CD4-positive, alpha-beta T cell treated with Interleukin-4 for 1 hour (primary cell): ENCODE data around the gene NDOR1.

Experiments used
- DNase-seq, 2 donors: peaks; one replicate each; pipeline ENCODE4 v3.0.0-alpha.2; 2020 to 2022

Gene NDOR1

DNA sequence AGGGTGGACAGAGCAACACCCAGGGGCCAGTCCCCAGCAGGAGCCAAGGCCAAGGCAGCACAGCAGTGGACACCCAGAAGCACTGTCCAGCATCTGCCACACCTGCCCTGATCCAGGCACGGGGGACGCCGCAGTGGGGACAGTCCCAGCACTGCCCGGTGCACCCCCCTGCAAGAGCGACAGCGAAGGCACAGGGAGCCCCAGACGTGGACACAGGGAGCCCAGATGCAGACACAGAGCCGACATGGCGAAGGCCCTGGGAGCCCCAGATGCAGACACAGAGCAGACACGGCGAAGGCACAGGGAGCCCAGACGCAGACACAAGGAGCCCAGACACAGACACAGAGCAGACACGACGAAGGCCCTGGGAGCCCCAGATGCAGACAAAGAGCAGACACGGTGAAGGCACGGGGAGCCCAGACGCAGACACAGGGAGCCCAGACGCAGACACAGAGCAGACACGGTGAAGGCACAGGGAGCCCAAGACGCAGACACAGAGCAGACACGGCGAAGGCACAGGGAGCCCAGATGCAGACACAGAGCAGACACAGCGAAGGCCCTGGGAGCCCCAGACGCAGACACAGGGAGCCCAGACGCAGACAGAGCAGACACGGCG is 21.4 kb upstream of the NDOR1 start:
- DNase-seq: no peak

DNA sequence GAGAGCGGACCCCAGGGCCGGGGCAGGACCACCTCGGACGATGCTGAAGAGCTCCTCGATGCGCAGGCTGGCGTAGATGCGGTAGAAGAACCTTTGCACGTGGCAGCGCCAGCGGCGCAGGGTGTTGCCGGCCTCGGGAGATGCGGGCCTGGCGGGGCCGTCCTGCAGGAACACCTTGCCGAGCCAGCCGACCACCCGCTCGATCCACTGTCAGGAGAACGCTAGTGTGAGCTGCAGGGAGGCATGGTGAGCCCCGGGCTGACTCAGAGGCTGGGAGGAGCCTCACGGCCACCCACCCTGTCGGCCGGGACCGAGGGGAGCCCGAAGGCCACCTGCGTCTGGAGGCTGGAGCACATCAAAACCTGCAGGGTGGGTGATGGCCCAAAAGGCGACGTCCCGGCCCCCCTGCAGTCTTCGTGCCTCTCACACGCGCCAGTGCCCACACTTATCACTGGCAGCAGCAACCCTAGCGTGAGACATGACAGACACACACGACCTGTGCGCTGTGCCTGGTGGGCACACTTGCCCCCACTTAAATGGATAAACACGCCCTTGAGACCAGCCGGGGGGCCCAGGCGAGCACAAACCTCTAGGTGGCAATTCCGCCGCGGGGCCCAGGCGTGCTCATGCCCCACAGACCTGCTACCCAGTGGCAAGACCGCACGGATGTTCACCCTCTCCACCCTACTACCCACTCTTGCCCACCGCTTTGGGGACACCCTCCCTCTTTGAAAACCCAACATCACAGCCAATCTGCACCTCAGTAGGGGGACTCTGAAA is 20.4 kb upstream of the NDOR1 start:
- no peak for DNase-seq

DNA sequence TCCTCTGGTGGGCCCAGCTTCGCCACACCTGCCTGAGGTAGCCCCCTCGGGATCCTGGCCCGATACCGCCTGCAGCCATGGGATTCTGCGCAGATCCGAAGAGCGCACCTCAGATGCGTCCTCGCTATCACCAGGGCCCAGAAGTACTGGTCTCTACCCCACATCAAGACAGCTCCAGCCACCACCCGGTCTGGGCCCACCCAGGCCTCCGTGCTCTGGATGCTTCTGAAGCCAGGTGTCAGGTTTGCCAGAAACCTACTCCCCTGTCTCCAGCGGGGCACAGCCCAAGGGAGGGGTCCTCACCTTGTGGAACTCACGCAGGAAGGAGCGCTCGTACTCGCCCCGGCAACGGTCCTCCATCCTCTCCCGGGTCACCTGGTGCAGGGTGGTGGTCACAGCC is 19.6 kb upstream of the NDOR1 start:
- no peak for DNase-seq

DNA sequence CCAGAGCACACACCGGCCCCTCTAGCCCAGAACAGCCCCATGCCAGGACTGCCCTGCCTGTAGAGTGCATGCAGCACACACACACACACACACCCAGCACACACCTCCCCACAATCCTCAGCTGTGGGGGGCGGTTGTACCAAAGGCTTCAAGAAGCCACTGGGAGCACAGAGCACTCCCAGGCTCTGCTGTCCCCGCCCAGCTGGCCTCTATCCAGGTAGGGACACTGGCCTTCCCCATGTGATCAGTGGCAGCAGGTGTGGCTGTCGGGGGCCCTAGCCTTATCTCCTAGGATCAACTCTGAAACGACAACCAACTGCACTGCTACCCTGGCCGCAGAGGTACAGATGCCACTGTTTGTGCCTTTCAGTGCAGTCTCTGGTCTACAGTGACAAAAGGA is 19.1 kb upstream of the NDOR1 start:
- no peak for DNase-seq

DNA sequence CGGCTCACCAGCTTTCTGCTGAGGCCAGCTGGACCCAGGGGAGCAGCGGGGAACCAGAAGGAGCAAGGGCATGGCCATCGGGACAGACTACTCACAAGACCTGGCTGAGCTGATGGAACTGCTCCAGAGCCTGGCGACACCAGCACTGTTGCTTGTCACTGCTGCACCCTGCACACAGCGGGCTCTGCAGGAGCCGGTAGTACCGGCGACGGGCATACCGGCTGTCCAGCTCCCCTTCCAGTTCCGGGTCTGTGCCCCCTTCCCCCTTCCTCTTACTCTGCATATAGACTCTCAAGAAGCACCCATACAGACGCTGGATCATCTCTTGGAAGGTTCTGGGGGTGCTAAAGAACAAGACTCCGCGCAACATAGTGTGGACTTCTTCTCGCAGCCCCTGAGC is 18.1 kb upstream of the NDOR1 start:
- DNase-seq: no peak

DNA sequence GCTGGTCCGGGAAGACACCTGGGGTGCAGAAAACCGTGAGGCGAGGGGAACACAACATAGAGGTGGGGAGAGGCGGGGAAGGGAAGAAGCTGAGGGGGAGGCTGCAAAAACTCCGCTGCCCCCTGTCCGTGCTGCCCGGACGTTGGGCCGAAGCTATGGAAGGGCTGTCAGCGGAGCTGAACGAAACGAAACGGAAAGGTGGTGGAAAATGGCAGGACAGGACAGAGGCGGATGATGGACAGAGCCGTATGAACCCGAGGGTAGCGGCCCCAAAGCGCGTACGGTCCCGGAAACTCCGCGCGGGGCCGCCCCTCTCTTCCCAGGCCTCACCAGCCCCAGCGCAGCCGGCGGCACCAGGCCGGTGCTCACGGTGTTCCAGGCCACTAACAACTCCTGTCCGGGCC is 17.4 kb upstream of the NDOR1 start:
- no peak for DNase-seq

DNA sequence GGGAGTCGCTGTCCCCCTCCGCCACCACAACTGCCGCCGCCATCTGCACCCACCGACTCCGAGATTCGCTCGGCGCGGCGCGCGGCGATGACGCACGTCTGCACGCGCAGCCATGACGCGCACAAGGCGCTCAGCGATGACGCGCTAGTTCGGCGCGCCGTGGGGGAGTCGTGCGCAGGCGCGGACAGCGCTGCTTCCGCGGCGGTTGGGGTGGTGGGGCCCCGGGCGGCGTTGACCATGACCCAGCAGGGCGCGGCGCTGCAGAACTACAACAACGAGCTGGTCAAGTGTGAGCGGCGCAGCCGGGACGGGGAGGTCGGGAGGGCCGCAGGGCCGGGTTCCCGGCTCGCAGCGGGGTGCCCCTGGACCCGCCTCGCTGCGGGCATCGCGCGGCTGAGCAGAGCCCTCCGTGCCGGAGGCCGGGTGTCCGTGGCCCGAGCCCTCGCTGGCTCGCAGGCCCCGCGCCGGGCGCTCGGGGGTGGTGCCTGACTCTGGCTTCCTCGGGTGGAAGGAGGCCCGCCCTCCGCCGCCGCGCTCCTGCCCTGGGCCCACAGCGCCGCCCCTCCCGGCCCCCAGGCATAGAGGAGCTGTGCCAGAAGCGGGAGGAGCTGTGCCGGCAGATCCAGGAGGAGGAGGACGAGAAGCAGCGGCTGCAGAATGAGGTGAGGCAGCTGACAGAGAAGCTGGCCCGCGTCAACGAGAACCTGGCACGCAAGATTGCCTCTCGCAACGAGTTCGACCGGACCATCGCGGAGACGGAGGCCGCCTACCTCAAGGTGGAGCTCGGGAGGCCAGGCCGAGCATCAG is 16.8 kb upstream of the NDOR1 start, which contains the start of the genes ANAPC2 and SSNA1:
ANAPC2 (minus strand) TSS at position 71 of the 807 bp plus-strand sequence; CDS start at position 43, 28 bp downstream.
SSNA1 (plus strand) TSS at position 187 of the 807 bp plus-strand sequence; CDS start at position 238, 51 bp downstream.
- DNase-seq: peak; percentile 92 to 93

DNA sequence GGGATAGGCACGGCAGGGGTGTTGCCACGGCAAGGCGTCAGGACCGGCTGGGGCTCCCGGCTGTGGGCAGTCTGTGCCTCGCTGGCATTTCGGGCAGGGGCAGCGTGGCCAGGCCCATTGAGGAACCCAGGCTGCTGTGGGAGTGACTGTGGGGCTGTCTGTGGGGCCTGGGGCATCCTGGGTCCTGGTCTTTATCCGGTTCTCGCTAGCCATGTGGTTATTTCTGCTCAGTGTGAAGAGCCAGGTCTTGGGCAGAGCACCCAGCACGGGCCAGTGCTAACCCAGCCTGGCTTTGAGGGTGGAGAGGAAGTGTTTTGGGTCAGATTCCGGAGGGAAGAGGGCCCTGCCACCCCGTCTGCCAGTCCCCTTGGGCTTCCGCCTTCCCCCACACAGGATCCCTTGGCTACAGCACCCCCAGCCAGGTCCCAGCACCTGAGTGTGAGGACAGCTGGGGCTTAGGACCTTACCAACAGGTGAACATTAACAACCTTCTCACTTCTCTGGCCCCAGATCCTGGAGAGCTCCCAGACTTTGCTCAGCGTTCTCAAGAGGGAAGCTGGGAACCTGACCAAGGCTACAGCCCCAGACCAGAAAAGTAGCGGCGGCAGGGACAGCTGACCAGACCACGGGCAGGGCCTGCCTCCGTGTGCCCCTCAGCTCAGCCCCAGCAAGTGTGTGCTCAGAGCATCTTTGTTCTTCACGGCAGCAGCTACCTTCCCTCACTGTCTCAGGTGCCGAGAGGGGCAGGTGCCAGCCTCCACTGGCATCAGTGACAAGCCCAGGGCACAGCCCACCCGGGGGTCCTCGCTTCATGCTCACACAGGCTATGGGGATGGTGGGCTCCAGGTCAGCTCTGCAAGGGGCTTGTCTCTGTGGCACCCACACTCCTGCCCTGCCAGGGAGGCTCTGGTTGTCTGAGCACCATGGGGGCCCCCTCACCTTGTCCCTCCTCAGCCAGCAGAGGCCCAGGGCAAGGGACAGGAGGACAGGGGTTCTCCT is 15.9 kb upstream of the NDOR1 start:
- no peak for DNase-seq

DNA sequence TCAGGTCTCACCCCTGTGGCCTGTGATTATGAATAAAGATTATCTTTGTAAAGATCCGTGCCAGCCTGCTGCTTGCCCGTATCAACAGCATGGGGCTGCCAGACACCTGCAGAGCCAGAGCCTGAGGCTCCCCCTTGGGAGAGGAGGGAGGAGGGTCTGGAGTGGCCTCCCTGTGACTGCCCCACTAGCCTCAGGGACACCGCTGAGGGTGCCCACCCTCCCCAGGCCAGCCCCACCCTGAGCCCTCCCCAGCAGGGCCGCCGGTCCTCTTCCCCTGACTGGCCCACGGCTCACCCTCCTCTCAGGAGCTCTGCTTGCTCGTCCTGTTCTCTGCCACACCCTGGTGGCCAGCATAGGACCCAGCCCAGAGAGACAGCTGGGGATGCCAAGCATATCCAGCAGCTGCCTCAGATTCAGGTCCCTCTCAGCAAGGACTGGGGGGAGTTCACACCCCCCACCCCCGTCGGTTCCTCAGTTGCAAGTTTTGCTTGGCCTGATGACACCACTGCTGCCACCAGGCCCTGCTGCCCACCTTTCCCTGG is 15.1 kb upstream of the NDOR1 start:
- DNase-seq: no peak

DNA sequence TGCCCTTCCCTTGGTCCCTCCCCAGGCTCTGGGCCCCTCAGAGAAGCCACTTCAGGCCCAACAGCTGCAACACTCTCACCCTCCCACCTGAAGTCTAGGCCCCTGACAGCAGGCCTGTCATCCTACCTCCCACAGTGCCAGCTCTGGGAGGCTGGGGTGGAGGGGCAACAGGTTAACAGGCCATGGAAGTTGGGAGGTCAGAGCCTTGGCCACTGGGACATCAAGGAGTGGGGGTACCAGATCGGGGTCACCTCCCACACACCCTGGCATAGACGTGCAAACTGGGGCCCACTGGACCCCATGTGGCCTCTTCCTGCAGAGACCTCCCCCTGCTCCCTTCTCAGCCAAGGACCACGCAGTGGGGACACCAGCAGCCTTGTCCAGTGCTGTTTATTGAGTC is 14.3 kb upstream of the NDOR1 start:
- no peak for DNase-seq

DNA sequence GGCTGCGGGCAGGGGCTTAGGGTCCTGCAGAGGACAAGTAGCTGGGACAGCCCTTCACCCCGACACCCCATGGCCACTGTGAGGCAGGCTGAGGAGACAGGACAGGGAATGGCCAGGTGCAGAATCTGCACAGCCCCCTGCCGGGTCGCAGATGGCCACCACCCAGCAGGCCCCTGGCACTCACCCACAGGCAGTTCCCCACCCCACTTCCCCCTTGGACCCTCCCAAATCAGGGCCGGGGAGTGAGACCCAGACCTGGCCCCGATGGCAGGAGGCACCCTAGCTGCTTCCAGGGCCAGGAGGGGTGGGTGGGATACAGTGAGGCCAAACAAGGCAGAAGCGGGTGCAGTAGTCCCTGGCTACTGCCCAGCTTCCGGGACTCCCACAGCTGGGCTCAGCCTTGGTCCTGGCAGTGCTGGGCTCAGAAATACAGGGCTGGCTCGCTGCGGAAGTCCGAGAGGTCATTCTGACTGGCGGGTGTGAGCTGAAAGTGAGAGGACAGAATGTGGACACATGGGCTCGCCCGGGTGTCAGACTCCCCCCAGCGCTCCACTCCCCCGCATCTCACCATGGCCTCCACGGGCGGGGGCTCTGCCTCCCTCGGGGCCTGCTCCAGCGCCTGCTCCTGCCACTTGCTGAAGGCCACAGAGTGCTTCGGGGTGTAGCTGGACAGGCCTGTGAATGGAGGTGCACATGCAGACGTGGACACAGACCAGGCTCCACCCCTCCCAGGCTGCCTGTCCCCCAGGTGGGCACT is 13.6 kb upstream of the NDOR1 start:
- no peak for DNase-seq

DNA sequence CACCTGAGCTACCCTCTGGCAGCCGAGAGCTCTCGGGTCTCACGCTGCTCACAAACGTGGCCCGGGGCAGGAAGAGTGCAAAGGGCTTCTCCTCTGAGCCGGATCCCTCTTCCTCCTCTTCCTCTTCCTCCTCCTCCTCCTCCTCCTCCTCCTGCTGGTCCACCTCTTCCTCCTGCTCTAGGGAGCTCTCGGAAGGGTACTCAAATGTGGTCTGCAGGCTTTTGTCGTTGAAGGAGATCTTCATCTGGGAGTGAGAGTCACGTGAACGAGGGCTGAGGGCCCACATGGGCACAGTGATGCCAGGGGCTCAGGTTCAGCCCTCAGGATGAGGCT is 13.1 kb upstream of the NDOR1 start:
- DNase-seq: no peak

DNA sequence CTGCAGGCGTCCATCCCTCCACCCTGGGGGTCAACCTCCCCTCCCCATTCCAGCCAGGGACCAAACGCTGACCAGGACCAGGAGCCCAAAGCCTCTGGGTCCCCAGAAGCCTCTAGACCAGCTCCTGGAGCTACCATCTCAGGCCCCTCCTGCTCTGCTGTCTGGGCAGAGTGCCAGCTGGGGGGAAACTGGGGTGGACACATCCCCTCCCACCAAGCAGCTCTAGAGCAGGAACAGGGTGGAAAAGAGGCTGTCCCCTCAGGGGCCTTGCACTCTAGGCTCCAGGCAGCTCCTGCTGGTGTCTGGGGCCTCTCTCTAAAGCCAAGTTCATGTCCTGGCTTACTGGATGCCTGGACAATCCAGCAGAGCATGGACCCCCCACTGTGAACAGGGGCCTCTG is 12.6 kb upstream of the NDOR1 start:
- no peak for DNase-seq

DNA sequence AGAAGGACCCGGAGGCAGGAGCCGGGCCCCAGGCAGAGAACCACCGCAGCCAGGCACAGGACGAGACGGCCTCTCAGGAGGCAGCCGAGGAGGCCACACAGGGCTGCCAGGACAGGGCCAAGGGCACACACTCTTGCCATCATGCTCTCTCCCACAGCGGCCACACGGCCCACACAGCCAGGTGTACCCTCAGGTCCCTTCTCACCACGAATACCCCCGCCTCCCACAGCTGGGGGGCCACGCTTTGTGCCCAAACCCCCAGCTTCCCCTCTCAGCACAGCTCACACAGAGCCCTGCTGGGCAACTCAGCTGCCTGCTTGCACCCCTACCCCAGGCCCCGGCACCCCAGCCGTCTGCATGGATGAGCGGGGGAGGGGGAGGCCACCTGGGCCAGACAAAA is 11.7 kb upstream of the NDOR1 start:
- no peak for DNase-seq

DNA sequence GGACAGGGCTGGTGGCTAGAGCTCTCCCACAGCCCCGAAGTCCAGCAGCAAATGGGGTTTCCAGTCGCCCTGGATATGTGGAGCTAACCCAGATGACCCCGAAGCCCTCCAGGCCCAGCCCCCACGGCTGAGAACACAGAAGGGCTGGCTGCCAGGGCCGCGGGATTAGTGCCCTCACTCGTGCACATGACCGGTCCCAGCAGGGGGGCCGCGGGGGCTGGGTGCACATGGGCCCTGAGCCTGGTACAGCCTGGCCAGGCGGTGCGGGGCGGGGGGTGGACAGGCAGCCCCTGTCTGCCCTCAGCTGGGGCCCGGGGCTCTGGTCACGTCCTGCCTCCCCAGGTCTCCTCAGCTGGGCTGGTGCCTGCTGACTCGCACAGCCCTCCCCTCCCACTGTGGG is 11.1 kb upstream of the NDOR1 start:
- DNase-seq: no peak

DNA sequence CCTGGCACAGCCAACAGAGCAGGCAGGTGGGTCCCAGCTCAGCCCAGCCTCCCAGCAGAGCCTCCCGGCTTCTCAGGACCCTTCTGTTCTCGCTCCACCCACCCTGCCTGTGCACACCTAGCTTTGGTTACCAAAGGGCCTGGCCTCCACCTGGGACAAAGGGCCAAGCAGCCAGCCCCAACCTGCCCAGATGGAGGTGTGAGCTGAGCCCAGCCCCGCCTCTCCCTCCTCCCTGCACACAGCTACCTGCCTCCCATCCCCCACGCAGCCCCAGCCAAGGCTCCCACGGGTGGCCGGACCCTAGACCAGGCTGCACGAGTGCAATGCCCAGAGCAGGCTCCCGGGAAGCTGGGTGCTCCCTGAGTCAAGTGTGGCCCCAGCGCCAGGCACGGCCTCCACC is 10.6 kb upstream of the NDOR1 start:
- DNase-seq: no peak

DNA sequence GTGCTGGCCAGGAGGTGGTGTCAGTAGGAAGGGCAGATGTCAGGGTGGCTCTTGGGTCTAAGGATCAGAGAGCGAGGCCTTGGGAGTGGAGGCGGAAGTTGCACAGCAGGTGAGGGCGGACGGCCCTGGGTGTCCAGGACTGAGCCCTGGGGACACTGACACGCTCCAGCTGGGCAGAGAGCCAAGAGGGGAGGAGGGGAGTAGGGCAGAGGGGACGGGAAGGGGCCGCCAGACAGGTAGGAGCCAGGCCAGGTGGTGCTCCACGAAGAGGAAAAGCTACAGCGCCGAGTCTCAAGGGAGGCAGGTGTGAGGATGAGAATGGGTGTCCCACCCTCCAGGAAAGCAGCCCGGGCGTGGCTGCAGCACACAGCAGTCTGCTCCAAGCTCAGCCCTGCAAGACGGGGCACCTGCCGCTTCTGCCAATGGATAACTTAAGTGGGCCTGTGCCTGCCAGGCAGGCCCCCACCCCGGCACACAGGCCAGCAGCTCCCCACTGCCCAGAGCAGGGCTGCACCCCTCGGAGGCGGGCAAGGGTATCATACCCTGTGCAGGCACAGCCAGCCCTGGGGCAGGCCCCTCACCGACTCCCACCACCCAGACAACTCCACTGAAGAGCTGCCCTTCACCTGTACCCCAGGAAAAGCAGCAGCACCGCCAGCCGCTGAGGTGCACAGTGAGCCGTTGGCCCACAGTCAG is 9.8 kb upstream of the NDOR1 start:
- no peak for DNase-seq

DNA sequence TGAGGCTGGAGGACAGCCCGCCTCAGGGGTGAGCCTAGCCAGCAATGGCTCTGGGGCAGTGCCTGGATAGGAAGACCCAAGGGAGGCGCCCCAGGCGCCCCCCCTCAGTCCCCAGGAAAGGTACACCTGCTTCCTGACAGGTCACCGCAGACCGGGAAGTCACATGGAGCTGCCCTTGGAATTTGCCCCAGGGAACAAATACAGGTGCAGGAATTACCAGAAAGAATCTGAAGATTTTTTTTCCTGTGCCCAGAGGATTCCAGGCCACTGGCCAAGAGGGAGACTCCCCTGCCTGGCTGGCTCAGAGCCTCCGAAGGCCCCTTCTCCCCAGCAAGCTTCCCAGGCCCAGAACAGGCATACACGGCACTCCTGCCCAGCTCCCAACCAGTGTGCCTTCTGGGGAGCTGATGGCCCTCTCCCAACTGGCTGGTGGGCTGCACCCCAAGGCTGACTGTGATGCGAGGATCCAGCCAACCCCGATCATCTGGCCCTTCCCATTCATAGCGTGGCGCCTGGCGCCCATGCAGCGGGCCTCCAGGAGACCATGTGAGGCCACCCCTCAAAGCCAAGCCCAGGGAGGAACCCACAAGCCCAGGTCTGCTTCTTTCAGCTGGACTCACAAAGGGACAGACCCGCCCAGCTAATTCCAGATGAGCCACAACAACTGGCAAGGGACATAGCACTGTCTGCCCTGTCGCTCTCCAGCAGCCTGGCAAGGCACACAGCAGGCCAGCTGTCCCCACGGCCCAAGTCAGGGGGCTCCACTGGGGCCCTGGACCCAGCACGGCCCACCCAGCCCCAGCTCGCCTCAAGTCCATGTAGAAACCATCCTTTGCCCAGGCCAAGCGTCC is 7.2 kb upstream of the NDOR1 start:
- no peak for DNase-seq

DNA sequence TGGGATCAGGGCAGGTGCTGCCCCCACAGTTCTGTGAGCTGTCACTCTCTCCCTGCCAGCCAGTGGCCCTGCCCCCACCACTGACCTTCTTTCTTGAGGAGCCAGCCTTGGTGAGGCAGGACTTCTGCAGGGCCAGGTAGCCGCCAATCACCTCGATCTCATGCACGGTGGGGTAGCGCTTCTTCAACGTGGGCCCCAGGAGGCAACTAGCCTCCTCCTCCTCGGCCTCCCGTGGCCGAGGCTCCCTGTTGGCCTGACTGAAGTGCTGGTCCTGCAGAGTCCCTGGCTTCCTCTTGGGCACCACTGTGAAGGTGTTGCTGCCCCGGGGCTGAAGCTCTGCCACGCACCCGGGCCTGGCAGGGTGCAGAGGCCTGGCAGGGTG is 6.6 kb upstream of the NDOR1 start:
- no peak for DNase-seq
